ENCODE results near the gene CAPN2.

DNA sequence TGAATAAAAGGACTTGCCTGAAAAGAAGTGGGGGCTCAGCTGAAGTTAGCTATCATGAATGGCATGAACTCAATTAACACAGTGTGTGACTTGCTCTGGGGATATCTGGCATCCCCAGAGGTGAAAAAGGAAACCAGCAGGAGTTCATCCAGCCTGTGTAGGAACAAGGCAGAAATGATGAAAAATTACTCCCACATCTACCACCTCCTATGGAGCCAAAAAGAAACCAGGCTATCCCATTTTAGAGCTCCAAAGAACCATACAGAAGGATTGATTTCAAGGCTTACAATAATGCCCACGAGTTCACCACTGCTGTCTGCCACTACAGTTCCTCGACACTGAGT, 108.1 kb downstream of the CAPN2 start:
- TF ChIP-seq, protein P1, sequence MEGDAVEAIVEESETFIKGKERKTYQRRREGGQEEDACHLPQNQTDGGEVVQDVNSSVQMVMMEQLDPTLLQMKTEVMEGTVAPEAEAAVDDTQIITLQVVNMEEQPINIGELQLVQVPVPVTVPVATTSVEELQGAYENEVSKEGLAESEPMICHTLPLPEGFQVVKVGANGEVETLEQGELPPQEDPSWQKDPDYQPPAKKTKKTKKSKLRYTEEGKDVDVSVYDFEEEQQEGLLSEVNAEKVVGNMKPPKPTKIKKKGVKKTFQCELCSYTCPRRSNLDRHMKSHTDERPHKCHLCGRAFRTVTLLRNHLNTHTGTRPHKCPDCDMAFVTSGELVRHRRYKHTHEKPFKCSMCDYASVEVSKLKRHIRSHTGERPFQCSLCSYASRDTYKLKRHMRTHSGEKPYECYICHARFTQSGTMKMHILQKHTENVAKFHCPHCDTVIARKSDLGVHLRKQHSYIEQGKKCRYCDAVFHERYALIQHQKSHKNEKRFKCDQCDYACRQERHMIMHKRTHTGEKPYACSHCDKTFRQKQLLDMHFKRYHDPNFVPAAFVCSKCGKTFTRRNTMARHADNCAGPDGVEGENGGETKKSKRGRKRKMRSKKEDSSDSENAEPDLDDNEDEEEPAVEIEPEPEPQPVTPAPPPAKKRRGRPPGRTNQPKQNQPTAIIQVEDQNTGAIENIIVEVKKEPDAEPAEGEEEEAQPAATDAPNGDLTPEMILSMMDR (tag by site-specific recombination; IDR thresholded peaks at IDR 0.05) = no peak
- TF ChIP-seq ZNF521 (tag by site-specific recombination; IDR thresholded peaks at IDR 0.05) (no peak), ATF2 (tag by site-specific recombination; IDR thresholded peaks at IDR 0.05; ENCODE audit: low read depth) (no peak), ZBTB11 (tag by site-specific recombination; conservative IDR thresholded peaks at IDR 0.05; ENCODE audit: low read depth) (no peak), ZNF792 (tag by site-specific recombination; IDR thresholded peaks at IDR 0.05) (no peak), ZNF10 (tag by site-specific recombination; IDR thresholded peaks at IDR 0.05) (no peak), SETDB1 (IDR thresholded peaks at IDR 0.05; ENCODE audit: insufficient read length, low read length) (no peak), ZNF350 (tag by site-specific recombination; IDR thresholded peaks at IDR 0.05) (no peak), ZNF530 (tag by site-specific recombination; IDR thresholded peaks at IDR 0.05; ENCODE audit: low read depth) (no peak), ZNF302 (tag by site-specific recombination; IDR thresholded peaks at IDR 0.05; ENCODE audit: low read depth) (no peak), MYNN (tag by site-specific recombination; IDR thresholded peaks at IDR 0.05; ENCODE audit: borderline replicate concordance) (no peak)

Measured in HEK293 (cell line).